Neuronal stem cell (in vitro differentiated cells): Measurements from ENCODE around the gene SPATA13.
"Not testable (repeated sequence)": the region's sequence is repeated elsewhere in the genome, so short reads cannot be mapped to it uniquely, and the experiment has no call there.

Source experiments
- DNase-seq: peaks from one replicate; pipeline ENCODE4 v3.0.0-alpha.2; 2013; ENCODE audit warnings: low spot score
- H2AFZ ChIP-seq: one replicate; pipeline ENCODE4 v1.6.1; 2013; ENCODE audit warnings: mild to moderate bottlenecking, low read length, inconsistent platforms
- H2AK5ac ChIP-seq: 2 replicates; pipeline ENCODE4 v1.6.1; 2013; ENCODE audit warnings: low read depth, mild to moderate bottlenecking, inconsistent platforms, low read length, moderate library complexity, mixed read lengths
- H2BK120ac ChIP-seq: 2 replicates; pipeline ENCODE4 v1.6.1; 2013; ENCODE audit warnings: low read depth, mild to moderate bottlenecking, inconsistent platforms, low read length, moderate library complexity, mixed read lengths
- H2BK12ac ChIP-seq: one replicate; pipeline ENCODE4 v1.6.1; 2013; ENCODE audit warnings: low read length, inconsistent platforms
- H2BK15ac ChIP-seq: 2 replicates; pipeline ENCODE4 v1.6.1; 2013; ENCODE audit warnings: mild to moderate bottlenecking, low read length, inconsistent platforms, mixed read lengths
- H2BK5ac ChIP-seq: one replicate; pipeline ENCODE4 v1.6.1; 2013; ENCODE audit warnings: inconsistent platforms, mild to moderate bottlenecking, low read length, moderate library complexity
- H3K14ac ChIP-seq: one replicate; pipeline ENCODE4 v1.6.1; 2013; ENCODE audit warnings: low read length, inconsistent platforms
- H3K18ac ChIP-seq: 2 replicates; pipeline ENCODE4 v1.6.1; 2013; ENCODE audit warnings: low read length, inconsistent platforms
- H3K23ac ChIP-seq: 2 replicates; pipeline ENCODE4 v1.6.1; 2013; ENCODE audit warnings: low read depth, mild to moderate bottlenecking, mixed read lengths, low read length, inconsistent platforms; ENCODE audit not compliant: poor library complexity
- H3K27ac ChIP-seq: replicated peaks from 3 replicates; pipeline ENCODE4 v1.5.1; 2013; ENCODE audit warnings: low read length, inconsistent platforms
- H3K27me3 ChIP-seq, 3 experiments: 2 replicates each; pipeline ENCODE4 v1.6.1; 2013; ENCODE audit warnings: low read length in 3 of 3, mild to moderate bottlenecking in 2 of 3, inconsistent platforms in 1 of 3, low read depth in 1 of 3, mixed read lengths in 1 of 3, moderate library complexity in 1 of 3; ENCODE audit not compliant: control insufficient read depth in 3 of 3, insufficient read depth in 3 of 3
- H3K36me3 ChIP-seq, 2 donors: replicated peaks in 1 of 2; 2 replicates each; pipeline ENCODE4 v1.6.1; 2013; ENCODE audit warnings: low read length in 2 of 2; ENCODE audit not compliant: control insufficient read depth in 2 of 2, insufficient read depth in 2 of 2
- H3K4ac ChIP-seq: 2 replicates; pipeline ENCODE4 v1.6.1; 2013; ENCODE audit warnings: inconsistent platforms, mild to moderate bottlenecking, low read length, moderate library complexity
- H3K4me1 ChIP-seq, 2 donors: 1 replicate in 1 of 2; 2 replicates in 1 of 2; pipeline ENCODE4 v1.6.1; 2013; ENCODE audit warnings: low read length in 2 of 2, low read depth in 1 of 2; ENCODE audit not compliant: control insufficient read depth in 2 of 2, insufficient read depth in 1 of 2
- H3K4me2 ChIP-seq: one replicate; pipeline ENCODE4 v1.6.1; 2013; ENCODE audit warnings: mild to moderate bottlenecking, low read length, inconsistent platforms; ENCODE audit not compliant: insufficient read depth, poor library complexity, severe bottlenecking
- H3K4me3 ChIP-seq, 2 donors: 2 replicates each; pipeline ENCODE4 v1.5.1; 2013; ENCODE audit warnings: low read length in 2 of 2, mild to moderate bottlenecking in 2 of 2, inconsistent platforms in 1 of 2, moderate library complexity in 1 of 2
- H3K79me1 ChIP-seq: one replicate; pipeline ENCODE4 v1.6.1; 2013; ENCODE audit warnings: low read depth, mild to moderate bottlenecking, inconsistent platforms, low read length, moderate library complexity
- H3K9ac ChIP-seq: one replicate; pipeline ENCODE4 v1.6.1; 2013; ENCODE audit warnings: mild to moderate bottlenecking, low read depth, low read length, inconsistent platforms; ENCODE audit not compliant: poor library complexity
- H3K9me3 ChIP-seq, 2 donors: replicated peaks in 1 of 2; 2 replicates each; pipeline versions ENCODE3 to v1.6.1; 2013; ENCODE audit warnings: low read length in 2 of 2, mild to moderate bottlenecking in 2 of 2, inconsistent platforms in 1 of 2, low read depth in 1 of 2, mixed read lengths in 1 of 2, moderate library complexity in 1 of 2; ENCODE audit not compliant: control insufficient read depth in 2 of 2, insufficient read depth in 1 of 2
- H4K8ac ChIP-seq: one replicate; pipeline ENCODE4 v1.6.1; 2013; ENCODE audit warnings: low read depth, mild to moderate bottlenecking, inconsistent platforms, low read length, moderate library complexity
- H4K91ac ChIP-seq: one replicate; pipeline ENCODE4 v1.6.1; 2013; ENCODE audit warnings: low read length, low read depth, mild to moderate bottlenecking, inconsistent platforms; ENCODE audit not compliant: poor library complexity
- WGBS, 2 donors: extraction: QIAGEN DNeasy Blood & Tissue Kit; methylation state at CpG; one replicate each; pipeline ENCODE4 v1.1.7; 2013; ENCODE audit warnings: missing lambda C conversion rate in 2 of 2, mixed read lengths in 1 of 2; ENCODE audit not compliant: insufficient read length in 2 of 2, insufficient replicate concordance in 1 of 2; ENCODE audit errors: extremely low coverage in 2 of 2; 5-methylcytosine and 5-hydroxymethylcytosine counted together

SPATA13 gene

DNA sequence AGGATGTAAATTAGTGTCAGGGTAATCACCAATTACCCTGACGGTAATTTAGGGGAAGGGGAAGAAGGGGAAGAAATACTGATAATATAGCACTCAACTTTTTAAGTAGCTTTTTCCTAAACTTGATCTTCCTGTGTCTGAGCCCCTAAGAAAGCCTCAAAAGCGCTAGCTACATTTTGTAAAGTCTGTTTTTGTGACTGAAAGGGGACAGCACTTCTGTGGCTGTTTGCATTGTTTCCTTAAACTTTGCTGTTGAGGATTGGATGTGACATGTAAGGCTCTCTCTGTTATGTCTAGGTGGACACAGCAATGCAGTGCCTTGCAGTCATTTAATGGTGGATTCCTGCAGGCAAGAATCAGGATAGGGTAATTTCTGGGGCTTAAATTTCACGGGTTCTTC is 42.8 kb downstream of the SPATA13 start:
- no peak for DNase-seq
- H2BK5ac ChIP-seq: no peak overlapping the region
- no peak overlapping the region for H2AFZ ChIP-seq
- H2BK120ac ChIP-seq: no peak overlapping the region
- no peak overlapping the region for H4K8ac ChIP-seq
- peaks cover 0 to 11% of the 10 kb centered on the region in 2 donors for H3K9me3 ChIP-seq
- H3K4me1 ChIP-seq: peaks cover 11 to 19% of the 10 kb centered on the region in 2 donors
- no peak overlapping the region for H3K4ac ChIP-seq
- no peak overlapping the region for H4K91ac ChIP-seq
- H3K27me3 ChIP-seq: no peaks in the 10 kb centered on the region
- no peak overlapping the region for H3K18ac ChIP-seq
- no peak overlapping the region for H2AK5ac ChIP-seq
- no peak overlapping the region for H3K14ac ChIP-seq
- H2BK15ac ChIP-seq: no peak overlapping the region
- no CpG with 5 or more reads among the region's 3 CpGs for WGBS, 2 donors
- H3K4me3 ChIP-seq: no peak overlapping the region
- no peak overlapping the region for H2BK12ac ChIP-seq
- peak overlapping the region; percentile 42 for H3K27ac ChIP-seq
- H3K9ac ChIP-seq: no peak overlapping the region
- peaks cover 0 to 2% of the 10 kb centered on the region in 2 donors for H3K36me3 ChIP-seq
- H3K79me1 ChIP-seq: no peaks in the 10 kb centered on the region
- no peak overlapping the region for H3K4me2 ChIP-seq
- H3K23ac ChIP-seq: no peak overlapping the region

DNA sequence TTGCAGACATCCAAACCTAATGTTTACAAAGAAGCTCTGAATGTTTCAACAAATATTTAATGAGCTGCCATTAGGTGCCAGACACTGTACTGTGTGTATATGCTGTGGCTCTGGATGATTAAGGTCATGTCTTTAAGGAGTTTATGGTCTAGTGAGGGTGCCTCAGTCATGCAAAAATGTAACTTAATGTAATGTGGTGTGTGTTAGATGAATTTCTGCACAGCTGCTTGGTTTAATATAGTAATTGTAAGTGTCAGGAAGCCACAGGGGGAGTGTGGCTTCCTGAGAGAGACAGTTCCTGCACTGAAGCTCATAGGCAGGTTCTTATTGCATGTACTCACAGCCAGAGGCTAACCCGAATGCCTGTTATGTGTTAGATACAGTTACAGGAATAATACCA is 43.3 kb downstream of the SPATA13 start:
- Histone ChIP-seq H2BK5ac (no peak overlapping the region), H2BK15ac (no peak overlapping the region), H3K4me3 (no peak overlapping the region), H3K18ac (no peak overlapping the region), H3K27ac (no peak overlapping the region), H3K9me3 (peaks cover 0 to 11% of the 10 kb centered on the region in 2 donors), H2AK5ac (no peak overlapping the region), H3K14ac (no peak overlapping the region), H3K4me2 (no peak overlapping the region), H2BK120ac (no peak overlapping the region), H4K91ac (no peak overlapping the region), H3K4me1 (peaks cover 12 to 19% of the 10 kb centered on the region in 2 donors), H3K36me3 (peaks cover 0 to 2% of the 10 kb centered on the region in 2 donors), H4K8ac (no peak overlapping the region), H2AFZ (no peak overlapping the region), H3K4ac (no peak overlapping the region), H2BK12ac (no peak overlapping the region), H3K9ac (no peak overlapping the region), H3K23ac (no peak overlapping the region), H3K27me3 (no peaks in the 10 kb centered on the region), H3K79me1 (no peaks in the 10 kb centered on the region)
- WGBS, 2 donors: no CpG with 5 or more reads among the region's 1 CpG
- no peak for DNase-seq

DNA sequence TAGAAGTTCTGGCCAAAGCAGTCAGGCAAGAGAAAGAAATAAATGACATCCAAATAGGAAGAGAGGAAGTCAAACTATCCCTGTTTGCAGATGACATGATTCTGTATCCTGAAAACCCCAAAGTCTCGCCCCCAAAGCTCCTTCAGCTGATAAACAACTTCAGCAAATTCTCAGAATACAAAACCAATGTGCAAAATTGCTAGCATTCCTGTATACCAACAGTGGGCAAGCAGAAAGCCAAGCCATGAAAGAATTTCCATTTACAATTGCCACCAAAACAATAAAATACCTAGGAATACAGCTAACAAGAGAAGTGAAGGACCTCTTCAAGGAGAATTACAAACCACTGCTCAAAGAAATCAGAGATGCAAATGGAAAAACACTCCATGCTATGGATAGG is 44.6 kb downstream of the SPATA13 start:
- H4K8ac ChIP-seq, H3K27ac ChIP-seq, H4K91ac ChIP-seq, H3K4ac ChIP-seq, H3K4me2 ChIP-seq, H2BK5ac ChIP-seq, H3K9ac ChIP-seq, H2BK15ac ChIP-seq, H2AFZ ChIP-seq, H3K23ac ChIP-seq, DNase-seq, H2BK120ac ChIP-seq, H3K79me1 ChIP-seq, H2BK12ac ChIP-seq, H3K18ac ChIP-seq, H3K14ac ChIP-seq, H3K27me3 ChIP-seq, H2AK5ac ChIP-seq, H3K36me3 ChIP-seq, H3K4me3 ChIP-seq: not testable (repeated sequence)
- peaks cover 0 to 20% of the 10 kb centered on the region in 2 donors for H3K9me3 ChIP-seq
- no CpG with 5 or more reads among the region's 1 CpG for WGBS, 2 donors
- peaks cover 12 to 19% of the 10 kb centered on the region in 2 donors for H3K4me1 ChIP-seq

DNA sequence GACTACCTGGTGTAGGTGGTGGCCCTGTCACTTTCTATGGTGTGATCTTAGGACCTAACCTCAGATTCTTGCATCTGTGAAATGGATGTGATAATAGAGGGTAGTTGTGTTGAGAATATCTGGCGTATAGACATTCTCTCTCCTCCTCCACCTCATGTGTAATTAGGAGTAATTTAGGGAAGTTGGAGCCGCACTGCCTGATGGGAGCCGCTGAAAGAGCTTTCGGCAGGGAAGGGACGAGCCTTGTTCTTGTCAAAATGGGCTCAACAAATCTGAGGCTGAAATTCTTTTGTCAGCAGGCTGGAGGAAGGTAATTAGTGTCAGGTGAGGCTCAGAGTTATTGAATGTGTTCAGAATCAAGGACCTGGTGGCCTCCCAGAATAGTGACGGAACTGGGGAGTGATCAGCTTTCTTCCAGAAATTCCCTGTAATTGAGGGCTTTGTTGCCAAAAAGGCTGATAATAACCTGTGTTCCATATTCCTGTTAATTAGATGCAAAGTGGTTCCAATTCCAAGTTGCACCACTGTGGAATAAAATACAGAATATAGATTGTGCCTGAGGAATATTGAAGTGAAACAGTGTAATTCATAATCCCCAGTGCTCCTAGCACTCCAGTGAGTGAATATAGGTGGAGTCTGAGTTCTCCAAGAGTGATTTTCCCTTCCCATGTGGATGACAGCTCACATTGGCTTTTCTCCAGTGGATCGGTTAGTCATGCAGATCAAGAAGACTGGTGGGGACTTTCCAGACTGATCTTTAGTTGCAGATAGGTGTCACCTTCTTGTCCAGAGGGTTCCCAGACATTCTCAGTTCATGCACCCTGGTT is 47.5 kb downstream of the SPATA13 start:
- Histone ChIP-seq H2BK15ac (no peak overlapping the region), H4K91ac (no peak overlapping the region), H3K4me3 (no peak overlapping the region), H2BK12ac (no peak overlapping the region), H3K18ac (no peak overlapping the region), H2BK5ac (no peak overlapping the region), H3K4me2 (no peak overlapping the region), H3K4me1 (peaks cover 8 to 12% of the 10 kb centered on the region in 2 donors), H3K4ac (no peak overlapping the region), H2BK120ac (no peak overlapping the region), H3K27ac (peak overlapping the region; percentile 34), H3K14ac (no peak overlapping the region), H2AK5ac (no peak overlapping the region), H3K9me3 (peaks cover 0 to 21% of the 10 kb centered on the region in 2 donors), H3K9ac (no peak overlapping the region), H2AFZ (no peak overlapping the region), H4K8ac (no peak overlapping the region), H3K23ac (no peak overlapping the region), H3K79me1 (peaks cover 2% of the 10 kb centered on the region), H3K36me3 (no peaks in the 10 kb centered on the region), H3K27me3 (no peaks in the 10 kb centered on the region)
- WGBS, 2 donors: no CpG with 5 or more reads among the region's 7 CpGs
- no peak for DNase-seq
